Measurements from ENCODE around the gene PXDN.

DNA sequence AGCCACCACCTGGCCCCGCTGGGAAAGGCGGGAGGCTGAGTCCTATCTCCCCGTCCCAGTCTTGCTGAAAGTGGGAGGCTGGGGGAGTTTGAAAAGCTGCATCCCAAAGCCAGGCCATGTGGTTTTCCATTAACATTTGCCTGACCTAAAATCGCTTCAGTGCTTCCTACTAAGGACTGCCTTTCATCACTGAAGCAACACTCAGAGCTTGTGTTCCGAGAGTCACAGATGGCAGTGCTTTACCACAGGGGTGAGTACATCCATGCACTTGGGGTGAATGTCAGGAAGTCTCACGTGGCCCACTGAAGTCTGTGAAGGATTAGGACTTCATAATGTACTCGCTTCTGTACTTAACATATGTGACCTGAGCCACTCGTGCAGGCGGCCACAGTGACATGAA lies 43.3 kb downstream of the PXDN start:
- no peak for TF ChIP-seq RARB (CRISPR knock-in tag; IDR thresholded peaks at IDR 0.05)
- TF ChIP-seq, protein P1, sequence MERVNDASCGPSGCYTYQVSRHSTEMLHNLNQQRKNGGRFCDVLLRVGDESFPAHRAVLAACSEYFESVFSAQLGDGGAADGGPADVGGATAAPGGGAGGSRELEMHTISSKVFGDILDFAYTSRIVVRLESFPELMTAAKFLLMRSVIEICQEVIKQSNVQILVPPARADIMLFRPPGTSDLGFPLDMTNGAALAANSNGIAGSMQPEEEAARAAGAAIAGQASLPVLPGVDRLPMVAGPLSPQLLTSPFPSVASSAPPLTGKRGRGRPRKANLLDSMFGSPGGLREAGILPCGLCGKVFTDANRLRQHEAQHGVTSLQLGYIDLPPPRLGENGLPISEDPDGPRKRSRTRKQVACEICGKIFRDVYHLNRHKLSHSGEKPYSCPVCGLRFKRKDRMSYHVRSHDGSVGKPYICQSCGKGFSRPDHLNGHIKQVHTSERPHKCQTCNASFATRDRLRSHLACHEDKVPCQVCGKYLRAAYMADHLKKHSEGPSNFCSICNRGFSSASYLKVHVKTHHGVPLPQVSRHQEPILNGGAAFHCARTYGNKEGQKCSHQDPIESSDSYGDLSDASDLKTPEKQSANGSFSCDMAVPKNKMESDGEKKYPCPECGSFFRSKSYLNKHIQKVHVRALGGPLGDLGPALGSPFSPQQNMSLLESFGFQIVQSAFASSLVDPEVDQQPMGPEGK (CRISPR knock-in tag; IDR thresholded peaks at IDR 0.05; ENCODE audit: borderline replicate concordance) = no peak
